ENCODE measurements around the gene VSNL1.

VSNL1 gene

DNA sequence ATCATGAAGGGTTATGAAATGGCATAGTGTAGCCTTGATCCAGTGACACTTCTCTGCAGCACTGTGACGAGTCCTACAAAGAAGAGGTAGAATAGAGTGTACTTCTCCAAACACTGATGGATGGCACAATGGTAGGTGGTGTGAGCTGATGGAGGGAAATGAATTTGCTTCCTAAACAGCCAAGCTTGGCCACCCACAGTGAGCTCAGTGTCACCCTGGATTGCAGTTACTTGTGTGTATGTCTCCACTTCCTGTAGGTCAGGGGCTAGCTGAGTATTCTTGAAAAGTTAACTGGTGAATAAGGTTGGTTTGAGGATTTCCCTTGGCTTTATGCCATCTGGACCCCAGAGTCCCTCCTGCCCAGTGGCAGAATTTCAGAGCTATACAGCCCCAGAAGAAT, 75.9 kb downstream of the VSNL1 start:
- no peak for TF ChIP-seq EZH2phosphoT487 (conservative IDR thresholded peaks at IDR 0.05; ENCODE audit: low read length)
- TF ChIP-seq, protein P1, sequence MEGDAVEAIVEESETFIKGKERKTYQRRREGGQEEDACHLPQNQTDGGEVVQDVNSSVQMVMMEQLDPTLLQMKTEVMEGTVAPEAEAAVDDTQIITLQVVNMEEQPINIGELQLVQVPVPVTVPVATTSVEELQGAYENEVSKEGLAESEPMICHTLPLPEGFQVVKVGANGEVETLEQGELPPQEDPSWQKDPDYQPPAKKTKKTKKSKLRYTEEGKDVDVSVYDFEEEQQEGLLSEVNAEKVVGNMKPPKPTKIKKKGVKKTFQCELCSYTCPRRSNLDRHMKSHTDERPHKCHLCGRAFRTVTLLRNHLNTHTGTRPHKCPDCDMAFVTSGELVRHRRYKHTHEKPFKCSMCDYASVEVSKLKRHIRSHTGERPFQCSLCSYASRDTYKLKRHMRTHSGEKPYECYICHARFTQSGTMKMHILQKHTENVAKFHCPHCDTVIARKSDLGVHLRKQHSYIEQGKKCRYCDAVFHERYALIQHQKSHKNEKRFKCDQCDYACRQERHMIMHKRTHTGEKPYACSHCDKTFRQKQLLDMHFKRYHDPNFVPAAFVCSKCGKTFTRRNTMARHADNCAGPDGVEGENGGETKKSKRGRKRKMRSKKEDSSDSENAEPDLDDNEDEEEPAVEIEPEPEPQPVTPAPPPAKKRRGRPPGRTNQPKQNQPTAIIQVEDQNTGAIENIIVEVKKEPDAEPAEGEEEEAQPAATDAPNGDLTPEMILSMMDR (IDR thresholded peaks at IDR 0.05; ENCODE audit: insufficient read depth, low read length, poor library complexity, severe bottlenecking), result no peak
- Histone ChIP-seq H3K27ac (ENCODE audit: low read depth, low read length) (no peak overlapping the region), H2AFZ (ENCODE audit: low read depth, low read length, severe bottlenecking) (no peak overlapping the region), H3K79me2 (ENCODE audit: insufficient read depth, low read length) (no peaks in the 10 kb centered on the region), H3K4me2 (ENCODE audit: low read depth, low read length, poor library complexity, severe bottlenecking) (no peak overlapping the region), H3K4me3 (ENCODE audit: insufficient read depth, low read length, poor library complexity, severe bottlenecking) (no peak overlapping the region), H3F3A (ENCODE audit: insufficient read depth) (no peaks in the 10 kb centered on the region), H3K36me3 (ENCODE audit: low read length) (no peaks in the 10 kb centered on the region), H3K9me2 (replicated peaks; ENCODE audit: insufficient read depth, low read length) (no peaks in the 10 kb centered on the region), H3K27me3 (ENCODE audit: low read length) (no peaks in the 10 kb centered on the region), H3K9me3 (ENCODE audit: insufficient read depth, low read length) (no peaks in the 10 kb centered on the region), H3K9ac (ENCODE audit: low read length) (no peak overlapping the region), H4K20me1 (ENCODE audit: low read depth, low read length) (no peaks in the 10 kb centered on the region)

DNA sequence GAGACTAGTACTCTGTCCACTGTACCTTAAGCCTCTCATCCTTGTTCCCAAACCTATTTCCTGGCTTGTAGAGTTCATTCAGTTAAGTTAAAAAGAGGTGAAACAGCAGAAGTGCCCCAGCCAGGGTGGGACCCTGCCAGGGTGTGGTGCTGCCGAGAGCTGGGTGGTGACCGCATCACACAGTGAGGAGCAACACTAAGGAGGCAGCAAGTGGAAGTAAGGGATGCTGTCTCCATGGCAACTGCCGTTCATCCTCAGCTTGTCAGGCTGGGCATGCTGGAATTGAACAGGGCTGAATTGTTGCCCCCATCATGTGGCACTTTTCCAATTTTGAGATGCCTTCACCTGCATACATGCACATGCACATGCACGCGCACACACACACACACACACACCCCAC, 77.0 kb downstream of the VSNL1 start:
- H3K9me3 ChIP-seq (ENCODE audit: insufficient read depth, low read length), result no peaks in the 10 kb centered on the region
- H3K27ac ChIP-seq (ENCODE audit: low read depth, low read length), result no peak overlapping the region
- no peaks in the 10 kb centered on the region for H3K27me3 ChIP-seq (ENCODE audit: low read length)
- H3K9me2 ChIP-seq (replicated peaks; ENCODE audit: insufficient read depth, low read length), result no peaks in the 10 kb centered on the region
- no peak overlapping the region for H3K9ac ChIP-seq (ENCODE audit: low read length)
- H3K79me2 ChIP-seq (ENCODE audit: insufficient read depth, low read length), result no peaks in the 10 kb centered on the region
- H2AFZ ChIP-seq (ENCODE audit: low read depth, low read length, severe bottlenecking), result no peak overlapping the region
- no peak overlapping the region for H3K4me3 ChIP-seq (ENCODE audit: insufficient read depth, low read length, poor library complexity, severe bottlenecking)
- H4K20me1 ChIP-seq (ENCODE audit: low read depth, low read length), result no peaks in the 10 kb centered on the region
- H3K4me2 ChIP-seq (ENCODE audit: low read depth, low read length, poor library complexity, severe bottlenecking), result no peak overlapping the region
- no peaks in the 10 kb centered on the region for H3F3A ChIP-seq (ENCODE audit: insufficient read depth)
- TF ChIP-seq EZH2phosphoT487 (conservative IDR thresholded peaks at IDR 0.05; ENCODE audit: low read length), result no peak
- TF ChIP-seq, protein P1 (IDR thresholded peaks at IDR 0.05; ENCODE audit: insufficient read depth, low read length, poor library complexity, severe bottlenecking), result no peak
- no peaks in the 10 kb centered on the region for H3K36me3 ChIP-seq (ENCODE audit: low read length)

DNA sequence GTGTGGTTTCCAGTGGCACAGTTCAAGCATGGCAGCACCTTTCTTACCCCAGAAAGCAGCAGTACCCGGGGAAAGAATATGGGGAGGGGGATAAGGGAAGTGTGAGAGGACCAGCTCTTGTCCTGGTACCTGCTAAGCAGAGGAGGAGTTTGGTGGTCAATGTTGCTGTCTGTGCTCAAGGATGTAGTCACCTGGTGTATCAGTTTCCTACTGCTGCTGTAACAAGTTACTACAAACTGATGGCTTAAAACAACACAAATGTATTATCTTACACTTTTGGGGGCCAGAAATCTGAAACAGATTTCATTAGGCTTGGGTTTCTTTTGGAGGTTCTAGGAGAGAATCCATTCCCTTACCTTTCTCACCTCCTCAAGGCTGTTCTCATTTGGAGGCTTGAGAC, 77.5 kb downstream of the VSNL1 start:
- no peaks in the 10 kb centered on the region for H3K79me2 ChIP-seq (ENCODE audit: insufficient read depth, low read length)
- no peak overlapping the region for H3K9ac ChIP-seq (ENCODE audit: low read length)
- H2AFZ ChIP-seq (ENCODE audit: low read depth, low read length, severe bottlenecking), result no peak overlapping the region
- no peaks in the 10 kb centered on the region for H3K9me3 ChIP-seq (ENCODE audit: insufficient read depth, low read length)
- no peak for TF ChIP-seq EZH2phosphoT487 (conservative IDR thresholded peaks at IDR 0.05; ENCODE audit: low read length)
- TF ChIP-seq, protein P1 (IDR thresholded peaks at IDR 0.05; ENCODE audit: insufficient read depth, low read length, poor library complexity, severe bottlenecking), result no peak
- no peaks in the 10 kb centered on the region for H3K27me3 ChIP-seq (ENCODE audit: low read length)
- no peaks in the 10 kb centered on the region for H3K36me3 ChIP-seq (ENCODE audit: low read length)
- no peak overlapping the region for H3K4me3 ChIP-seq (ENCODE audit: insufficient read depth, low read length, poor library complexity, severe bottlenecking)
- no peaks in the 10 kb centered on the region for H3F3A ChIP-seq (ENCODE audit: insufficient read depth)
- no peaks in the 10 kb centered on the region for H3K9me2 ChIP-seq (replicated peaks; ENCODE audit: insufficient read depth, low read length)
- no peaks in the 10 kb centered on the region for H4K20me1 ChIP-seq (ENCODE audit: low read depth, low read length)
- H3K27ac ChIP-seq (ENCODE audit: low read depth, low read length), result no peak overlapping the region
- H3K4me2 ChIP-seq (ENCODE audit: low read depth, low read length, poor library complexity, severe bottlenecking), result no peak overlapping the region
